Stomach (tissue), 4 donors: ENCODE data around the gene EIF4E1B.

Experiments used
- CTCF ChIP-seq, 7 experiments: fragments of 450-650 bp in 4 of 7; fragments of 200-600 bp in 3 of 7; sonication (generic) in 3 of 7; IDR thresholded peaks; one replicate each; pipeline ENCODE4 v1.5.1; 2016 to 2019; ENCODE audit warnings: antibody characterized with exemption in 7 of 7, control low read depth in 2 of 7, mild to moderate bottlenecking in 1 of 7
- POLR2A ChIP-seq, 4 donors: fragments of 450-650 bp; IDR thresholded peaks; one replicate each; pipeline ENCODE4 v1.6.1; 2016; ENCODE audit warnings: antibody characterized with exemption in 4 of 4, control low read depth in 2 of 4, mild to moderate bottlenecking in 1 of 4, moderate library complexity in 1 of 4
- POLR2AphosphoS5 ChIP-seq, 3 donors: sonication (generic); formaldehyde crosslinking; IDR thresholded peaks; one replicate each; pipeline ENCODE4 v1.6.1; 2016; ENCODE audit warnings: antibody characterized with exemption in 3 of 3

- TF ChIP-seq POLR2A (IDR thresholded peaks at IDR 0.05) = no peak
- no peak for TF ChIP-seq POLR2AphosphoS5 (IDR thresholded peaks at IDR 0.05)
- TF ChIP-seq CTCF (IDR thresholded peaks at IDR 0.05) = no peak
Observed at GRCh38 chr5:176670449-176670848, 40.0 kb downstream of the EIF4E1B start.
